Measurements from ENCODE around the gene CLCA2. TPM values are rescaled to one million over a fixed set of nuclear protein-coding genes. Genes with fewer than 3 reads are reported as not detected.

CLCA2 gene
- total and polyA plus RNA-seq, 2 donors (not counting 3 experiments of a cell fraction or from before 2014, with no cell fraction given): 0.01 to 0.11 TPM

GRCh38 chr1:86491171-86491950, 67.4 kb downstream of the CLCA2 start:
- Histone ChIP-seq H2AFZ (ENCODE audit: low read depth, low read length) (no peak overlapping the region), H3K27me3 (ENCODE audit: control insufficient read depth in 2 of 2, insufficient read depth in 2 of 2, low read length in 2 of 2) (peaks cover 10 to 20% of the 10 kb centered on the region in 2 experiments), H3K79me2 (ENCODE audit: control insufficient read depth, insufficient read depth, low read length) (no peaks in the 10 kb centered on the region), H3K36me3 (ENCODE audit: control insufficient read depth in 2 of 2, extremely low read depth in 1 of 2, insufficient read depth in 2 of 2, low read length in 2 of 2) (no peaks in the 10 kb centered on the region), H4K20me1 (replicated peaks; ENCODE audit: control insufficient read depth, extremely low read depth, insufficient read depth, low read length) (no peaks in the 10 kb centered on the region), H3K4me1 (ENCODE audit: control insufficient read depth, extremely low read depth, insufficient read depth, low read length) (no peaks in the 10 kb centered on the region), H3K4me2 (ENCODE audit: insufficient read depth, low read length) (no peak overlapping the region), H3K9me1 (replicated peaks; ENCODE audit: control insufficient read depth, extremely low read depth, insufficient read depth, low read length) (no peaks in the 10 kb centered on the region), H3K27ac (ENCODE audit: insufficient read depth, low read depth, low read length) (no peak overlapping the region), H3K4me3 (replicated peaks in 1 of 3; ENCODE audit: insufficient read depth in 1 of 3, low read depth in 1 of 3, low read length in 3 of 3) (no peak overlapping the region), H3K9me3 (replicated peaks; ENCODE audit: control insufficient read depth, insufficient read depth, low read length) (no peaks in the 10 kb centered on the region), H3K9ac (replicated peaks; ENCODE audit: extremely low read depth, insufficient read depth, low read length) (no peak overlapping the region)
- ChIA-PET POLR2A (no interaction called here), CTCF (interaction anchor here (1.1 to 3.4 kb wide), 3 partner anchors 8 to 17 kb away, joined by 4 to 16 read pairs (median 7); no protein-coding TSS in a partner anchor)
- FAIRE-seq (no peak), DNase-seq (ENCODE audit: low read depth, low spot score) (no peak)
- BruUV-seq (replicated peaks): no TSS peak
- TF ChIP-seq JUN (IDR thresholded peaks at IDR 0.05; ENCODE audit: borderline replicate concordance, insufficient read depth, insufficient read length, low read depth) (no peak), CTCF (IDR thresholded peaks at IDR 0.05; ENCODE audit: extremely low read depth in 1 of 2, insufficient read depth in 1 of 2, low read depth in 1 of 2, low read length in 2 of 2) (no peak)
- dilution Hi-C loops (cut with MboI; ENCODE audit: extremely low pct_ligation_motif_present, low sequenced_read_pairs) (no loop called here), intact Hi-C loops (cut with micrococcal nuclease) (no loop called here)

DNA sequence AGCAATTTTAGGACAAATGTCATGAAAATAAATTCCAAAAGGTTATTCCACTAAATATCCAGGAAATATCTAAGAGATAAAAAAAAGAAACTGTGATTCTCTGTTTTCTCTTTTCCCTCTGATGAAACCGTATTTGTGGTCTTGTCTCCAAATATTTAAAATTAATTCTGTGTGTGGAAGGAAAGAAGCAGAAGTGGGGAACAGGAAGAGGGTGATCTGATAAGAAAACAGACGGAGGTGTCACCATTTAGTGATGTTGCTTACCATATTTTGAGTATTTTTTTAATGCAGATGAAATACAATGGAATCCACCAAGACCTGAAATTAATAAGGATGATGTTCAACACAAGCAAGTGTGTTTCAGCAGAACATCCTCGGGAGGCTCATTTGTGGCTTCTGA, 74.3 kb downstream of the CLCA2 start:
- H3K4me2 ChIP-seq (ENCODE audit: insufficient read depth, low read length): no peak overlapping the region
- H3K36me3 ChIP-seq (ENCODE audit: control insufficient read depth in 2 of 2, extremely low read depth in 1 of 2, insufficient read depth in 2 of 2, low read length in 2 of 2): no peaks in the 10 kb centered on the region
- H2AFZ ChIP-seq (ENCODE audit: low read depth, low read length): no peak overlapping the region
- no TSS peak for BruUV-seq (replicated peaks)
- peaks cover 9 to 15% of the 10 kb centered on the region in 2 experiments for H3K27me3 ChIP-seq (ENCODE audit: control insufficient read depth in 2 of 2, insufficient read depth in 2 of 2, low read length in 2 of 2)
- dilution Hi-C loops (cut with MboI; ENCODE audit: extremely low pct_ligation_motif_present, low sequenced_read_pairs) (no loop called here), intact Hi-C loops (cut with micrococcal nuclease) (no loop called here)
- FAIRE-seq (no peak), DNase-seq (ENCODE audit: low read depth, low spot score) (no peak)
- ChIA-PET CTCF (interaction anchor here (1.0 to 1.6 kb wide), 5 partner anchors 10 to 118 kb away, joined by 3 to 6 read pairs (median 5); no protein-coding TSS in a partner anchor), POLR2A (no interaction called here)
- no peaks in the 10 kb centered on the region for H3K4me1 ChIP-seq (ENCODE audit: control insufficient read depth, extremely low read depth, insufficient read depth, low read length)
- H3K27ac ChIP-seq (ENCODE audit: insufficient read depth, low read depth, low read length): no peak overlapping the region
- no peaks in the 10 kb centered on the region for H3K9me1 ChIP-seq (replicated peaks; ENCODE audit: control insufficient read depth, extremely low read depth, insufficient read depth, low read length)
- no peak overlapping the region for H3K9ac ChIP-seq (replicated peaks; ENCODE audit: extremely low read depth, insufficient read depth, low read length)
- H3K4me3 ChIP-seq (replicated peaks in 1 of 3; ENCODE audit: insufficient read depth in 1 of 3, low read depth in 1 of 3, low read length in 3 of 3): no peak overlapping the region
- TF ChIP-seq POLR2A (IDR thresholded peaks at IDR 0.05; ENCODE audit: low read depth, low read length) (no peak), MYC (IDR thresholded peaks at IDR 0.05; ENCODE audit: low read depth, low read length) (no peak), JUN (IDR thresholded peaks at IDR 0.05; ENCODE audit: borderline replicate concordance, insufficient read depth, insufficient read length, low read depth) (no peak), EZH2 (IDR thresholded peaks at IDR 0.05; ENCODE audit: borderline replicate concordance, low read depth, low read length, severe bottlenecking) (no peak), POLR2AphosphoS5 (IDR thresholded peaks at IDR 0.05; ENCODE audit: insufficient read depth, low read depth, low read length) (no peak), MAX (IDR thresholded peaks at IDR 0.05; ENCODE audit: insufficient read depth, insufficient read length) (no peak), GATA2 (IDR thresholded peaks at IDR 0.05; ENCODE audit: insufficient read depth, insufficient read length, low read depth, low read length) (no peak), CTCF (IDR thresholded peaks at IDR 0.05; ENCODE audit: extremely low read depth in 1 of 2, insufficient read depth in 1 of 2, low read depth in 1 of 2, low read length in 2 of 2) (no peak), FOS (IDR thresholded peaks at IDR 0.05; ENCODE audit: borderline replicate concordance, insufficient read depth, low read length) (no peak)
- H3K9me3 ChIP-seq (replicated peaks; ENCODE audit: control insufficient read depth, insufficient read depth, low read length): no peaks in the 10 kb centered on the region
- H4K20me1 ChIP-seq (replicated peaks; ENCODE audit: control insufficient read depth, extremely low read depth, insufficient read depth, low read length): no peaks in the 10 kb centered on the region
- H3K79me2 ChIP-seq (ENCODE audit: control insufficient read depth, insufficient read depth, low read length): no peaks in the 10 kb centered on the region
